H1 (cell line): ENCODE measurements around the gene RRP12. TPM values are rescaled to one million over a fixed set of nuclear protein-coding genes. Genes with fewer than 3 reads are reported as not detected.
A peak's percentile ranks its signal among the peaks of the same experiment; 100 is the strongest.

Experiments
- CTCF ChIA-PET: fragments of 300-600 bp; sonication (Branson Sonifier 250); formaldehyde crosslinking; loops from one replicate; lab custom pipeline; 2021; ENCODE audit not compliant: partially characterized antibody; lab: Charles Lee
- POLR2A ChIA-PET: fragments of 300-600 bp; sonication (Branson Sonifier 250); formaldehyde crosslinking; loops from one replicate; lab custom pipeline; 2021; ENCODE audit warnings: inconsistent platforms; ENCODE audit not compliant: partially characterized antibody; lab: Charles Lee
- DNase-seq, 2 experiments: peaks; one replicate each; pipeline versions ENCODE4 v3.0.0 to v3.0.0-alpha.2; 2010 to 2022; ENCODE audit warnings: low spot score in 2 of 2, low read depth in 1 of 2, mixed read lengths in 1 of 2
- FAIRE-seq: peaks from 2 replicates; lab custom pipeline; 2011; peaks lifted over from hg19 to GRCh38; lab: Jason Lieb, UNC
- H2AFZ ChIP-seq: 2 replicates; pipeline ENCODE4 v1.8.1; 2012; ENCODE audit warnings: low read length, inconsistent platforms
- H2AK5ac ChIP-seq: 2 replicates; pipeline ENCODE4 v1.6.1; 2013; ENCODE audit warnings: low read depth, low read length
- H2BK120ac ChIP-seq: replicated peaks from 2 replicates; pipeline ENCODE3; 2013; ENCODE audit warnings: low read depth, low read length, inconsistent platforms
- H2BK12ac ChIP-seq: 2 replicates; pipeline ENCODE4 v1.6.1; 2013; ENCODE audit warnings: low read depth, low read length
- H2BK15ac ChIP-seq: 2 replicates; pipeline ENCODE4 v1.6.1; 2013; ENCODE audit warnings: low read length
- H2BK20ac ChIP-seq: 2 replicates; pipeline ENCODE4 v1.6.1; 2013; ENCODE audit warnings: low read length
- H2BK5ac ChIP-seq: 2 replicates; pipeline ENCODE4 v1.6.1; 2013; ENCODE audit warnings: low read depth, low read length
- H3K14ac ChIP-seq: 2 replicates; pipeline ENCODE4 v1.6.1; 2013; ENCODE audit warnings: inconsistent platforms; ENCODE audit not compliant: insufficient read length
- H3K18ac ChIP-seq: 2 replicates; pipeline ENCODE4 v1.6.1; 2013; ENCODE audit warnings: low read length; ENCODE audit errors: extremely low read depth
- H3K23ac ChIP-seq: 2 replicates; pipeline ENCODE4 v1.6.1; 2013; ENCODE audit warnings: inconsistent platforms; ENCODE audit not compliant: insufficient read length
- H3K23me2 ChIP-seq: 2 replicates; pipeline ENCODE4 v1.6.1; 2013; ENCODE audit warnings: low read depth, low read length
- H3K27ac ChIP-seq: 2 replicates; pipeline ENCODE4 v1.6.1; 2011; ENCODE audit warnings: low read depth, low read length, inconsistent platforms
- H3K27me3 ChIP-seq, 4 experiments: replicated peaks in 1 of 4; 1 replicate in 1 of 4; 2 replicates in 3 of 4; pipeline versions ENCODE4 v1.6.1 to v1.8.1; 2011 to 2013; ENCODE audit warnings: low read length in 3 of 4, mild to moderate bottlenecking in 3 of 4, inconsistent platforms in 2 of 4, mixed read lengths in 2 of 4, moderate library complexity in 1 of 4; ENCODE audit not compliant: control insufficient read depth in 3 of 4, insufficient read depth in 3 of 4; ENCODE audit errors: extremely low read depth in 1 of 4
- H3K36me3 ChIP-seq, 4 experiments: 2 replicates each; pipeline versions ENCODE4 v1.6.1 to v1.8.1; 2011 to 2013; ENCODE audit warnings: mild to moderate bottlenecking in 4 of 4, low read length in 3 of 4, moderate library complexity in 2 of 4, control low read depth in 1 of 4, inconsistent platforms in 1 of 4; ENCODE audit not compliant: insufficient read depth in 4 of 4, control insufficient read depth in 2 of 4
- H3K4ac ChIP-seq: replicated peaks from 2 replicates; pipeline ENCODE3; 2013; ENCODE audit warnings: low read length, low read depth, mixed read lengths, inconsistent platforms; ENCODE audit not compliant: insufficient read length
- H3K4me1 ChIP-seq, 4 experiments: replicated peaks in 1 of 4; 1 replicate in 1 of 4; 2 replicates in 3 of 4; pipeline versions ENCODE4 v1.6.1 to v1.8.1; 2011 to 2013; ENCODE audit warnings: low read length in 3 of 4, inconsistent platforms in 2 of 4, mixed read lengths in 1 of 4; ENCODE audit not compliant: insufficient read depth in 4 of 4, control insufficient read depth in 3 of 4
- H3K4me2 ChIP-seq, 2 experiments: 2 replicates each; pipeline versions ENCODE4 v1.6.1 to v1.8.1; 2011 to 2013; ENCODE audit warnings: low read depth in 2 of 2, low read length in 2 of 2, control low read depth in 1 of 2, inconsistent platforms in 1 of 2, mild to moderate bottlenecking in 1 of 2; ENCODE audit not compliant: insufficient read depth in 1 of 2
- H3K4me3 ChIP-seq, 4 experiments: fragments of 200-600, 300-600 bp in 1 of 4; sonication (generic), shearing (Covaris generic), sonication (Bioruptor Twin) in 1 of 4; 2 replicates each; pipeline versions ENCODE4 v1.5.1 to v1.8.1; 2011 to 2016; ENCODE audit warnings: low read length in 4 of 4, low read depth in 3 of 4, control low read depth in 2 of 4, inconsistent platforms in 2 of 4, mild to moderate bottlenecking in 2 of 4, mixed read lengths in 1 of 4, moderate library complexity in 1 of 4; ENCODE audit not compliant: insufficient read depth in 2 of 4; ENCODE audit errors: extremely low read depth in 1 of 4
- H3K56ac ChIP-seq: replicated peaks from 2 replicates; pipeline ENCODE3; 2013; ENCODE audit warnings: low read depth, mild to moderate bottlenecking, mixed read lengths, low read length, inconsistent platforms; ENCODE audit not compliant: insufficient read length
- H3K79me1 ChIP-seq: 2 replicates; pipeline ENCODE4 v1.6.1; 2013; ENCODE audit warnings: low read depth, low read length, control low read depth
- H3K79me2 ChIP-seq, 2 experiments: 2 replicates each; pipeline versions ENCODE4 v1.6.1 to v1.8.1; 2012 to 2013; ENCODE audit warnings: low read length in 2 of 2, mild to moderate bottlenecking in 2 of 2, inconsistent platforms in 1 of 2; ENCODE audit not compliant: insufficient read depth in 2 of 2, control insufficient read depth in 1 of 2
- H3K9ac ChIP-seq, 4 experiments: replicated peaks in 1 of 4; 1 replicate in 1 of 4; 2 replicates in 3 of 4; pipeline versions ENCODE4 v1.6.1 to v1.8.1; 2011 to 2013; ENCODE audit warnings: low read depth in 3 of 4, low read length in 3 of 4, control low read depth in 2 of 4, mild to moderate bottlenecking in 2 of 4, moderate library complexity in 2 of 4, inconsistent platforms in 1 of 4; ENCODE audit errors: extremely low read depth in 1 of 4
- H3K9me3 ChIP-seq, 2 experiments: 2 replicates each; pipeline versions ENCODE4 v1.6.1 to v1.8.1; 2012 to 2013; ENCODE audit warnings: mild to moderate bottlenecking in 2 of 2, moderate library complexity in 2 of 2, control low read depth in 1 of 2, inconsistent platforms in 1 of 2, low read depth in 1 of 2, low read length in 1 of 2, mixed read lengths in 1 of 2; ENCODE audit not compliant: insufficient read depth in 2 of 2
- H4K20me1 ChIP-seq, 2 experiments: replicated peaks in 1 of 2; 2 replicates each; pipeline versions ENCODE3 to v1.8.1; 2011 to 2013; ENCODE audit warnings: inconsistent platforms in 2 of 2, low read length in 2 of 2, mild to moderate bottlenecking in 1 of 2; ENCODE audit not compliant: insufficient read depth in 2 of 2, control insufficient read depth in 1 of 2
- H4K5ac ChIP-seq: 2 replicates; pipeline ENCODE4 v1.6.1; 2013; ENCODE audit warnings: low read length, low read depth, mixed read lengths, inconsistent platforms; ENCODE audit not compliant: insufficient read length
- H4K8ac ChIP-seq: 2 replicates; pipeline ENCODE4 v1.8.0; 2013; ENCODE audit warnings: mild to moderate bottlenecking, moderate library complexity, low read length, inconsistent platforms; ENCODE audit not compliant: insufficient read depth; ENCODE audit errors: extremely low read depth
- H4K91ac ChIP-seq: replicated peaks from 2 replicates; pipeline ENCODE3; 2013; ENCODE audit warnings: low read length, mixed read lengths, inconsistent platforms; ENCODE audit not compliant: insufficient read length
- CTCF ChIP-seq, 3 experiments: IDR thresholded peaks; 1 replicate in 2 of 3; 2 replicates in 1 of 3; pipeline versions ENCODE4 v1.5.1 to v1.6.1; 2011; ENCODE audit warnings: low read length in 3 of 3, mild to moderate bottlenecking in 3 of 3, inconsistent platforms in 2 of 3, low read depth in 1 of 3, moderate library complexity in 1 of 3; ENCODE audit not compliant: insufficient read depth in 1 of 3; ENCODE audit errors: control extremely low read depth in 1 of 3
- RXRA ChIP-seq: IDR thresholded peaks from 2 replicates; pipeline ENCODE4 v1.6.1; 2011; ENCODE audit warnings: low read depth, mild to moderate bottlenecking, low read length, moderate library complexity; ENCODE audit not compliant: insufficient read depth
- SIN3A ChIP-seq, 2 experiments: IDR thresholded peaks in 1 of 2; conservative IDR thresholded peaks in 1 of 2; 2 replicates each; pipeline ENCODE4 v1.6.1; 2011 to 2012; ENCODE audit warnings: low read length in 2 of 2, improper control_type of control experiment in 1 of 2, low read depth in 1 of 2, mild to moderate bottlenecking in 1 of 2
- SUZ12 ChIP-seq: fragments of 200-600 bp; sonication (generic); IDR thresholded peaks from 2 replicates; pipeline ENCODE4 v1.6.1; 2012; ENCODE audit warnings: mild to moderate bottlenecking, inconsistent platforms, low read length, moderate library complexity, mixed read lengths
- WGBS, 2 experiments: shearing (Covaris generic) in 1 of 2; methylation state at CpG; one replicate each; pipeline versions ENCODE4 v1.1.6 to v1.1.7; 2013 to 2015; ENCODE audit warnings: low lambda C conversion rate in 2 of 2, mixed read lengths in 2 of 2, inconsistent platforms in 1 of 2, low coverage in 1 of 2, missing lambda C conversion rate in 1 of 2; ENCODE audit not compliant: insufficient replicate concordance in 2 of 2, insufficient coverage in 1 of 2, insufficient read length in 1 of 2; ENCODE audit errors: extremely low coverage in 1 of 2, missing lambda C conversion rate in 1 of 2; 5-methylcytosine and 5-hydroxymethylcytosine counted together
- polyA plus RNA-seq, 7 experiments: library from polyadenylated mRNA; depleted of rRNA in 3 of 7; stranded (reverse) in 5 of 7; unstranded in 2 of 7; fragments of >200 nt in 5 of 7; fragments of 200-250 nt in 2 of 7; gene quantifications; 1 replicate in 5 of 7; 2 replicates in 1 of 7; 4 replicates in 1 of 7; pipeline versions ENCODE4 v1.2.1 to v1.2.3, GENCODE V29; 2011 to 2013; ENCODE audit warnings: missing spikeins in 2 of 7, mixed read lengths in 2 of 7
- total RNA-seq: library from RNA; stranded (reverse); fragmentation: NEBNext Ultra II Directional; extraction: Animal tissue kit (Norgen Biotek cat#: 25700); gene quantifications from 2 replicates; pipeline ENCODE4 v1.2.1, GENCODE V29; 2021
- TF ChIP-seq, protein P1 (sequence below): IDR thresholded peaks from 2 replicates; pipeline ENCODE4 v1.6.1; 2012; ENCODE audit warnings: low read length, inconsistent platforms

RRP12 gene
- total and polyA plus RNA-seq, 2 of the 8 experiments (the other 6 are each of a cell fraction or from before 2014, with no cell fraction given), result 21.0 to 65.8 TPM

DNA sequence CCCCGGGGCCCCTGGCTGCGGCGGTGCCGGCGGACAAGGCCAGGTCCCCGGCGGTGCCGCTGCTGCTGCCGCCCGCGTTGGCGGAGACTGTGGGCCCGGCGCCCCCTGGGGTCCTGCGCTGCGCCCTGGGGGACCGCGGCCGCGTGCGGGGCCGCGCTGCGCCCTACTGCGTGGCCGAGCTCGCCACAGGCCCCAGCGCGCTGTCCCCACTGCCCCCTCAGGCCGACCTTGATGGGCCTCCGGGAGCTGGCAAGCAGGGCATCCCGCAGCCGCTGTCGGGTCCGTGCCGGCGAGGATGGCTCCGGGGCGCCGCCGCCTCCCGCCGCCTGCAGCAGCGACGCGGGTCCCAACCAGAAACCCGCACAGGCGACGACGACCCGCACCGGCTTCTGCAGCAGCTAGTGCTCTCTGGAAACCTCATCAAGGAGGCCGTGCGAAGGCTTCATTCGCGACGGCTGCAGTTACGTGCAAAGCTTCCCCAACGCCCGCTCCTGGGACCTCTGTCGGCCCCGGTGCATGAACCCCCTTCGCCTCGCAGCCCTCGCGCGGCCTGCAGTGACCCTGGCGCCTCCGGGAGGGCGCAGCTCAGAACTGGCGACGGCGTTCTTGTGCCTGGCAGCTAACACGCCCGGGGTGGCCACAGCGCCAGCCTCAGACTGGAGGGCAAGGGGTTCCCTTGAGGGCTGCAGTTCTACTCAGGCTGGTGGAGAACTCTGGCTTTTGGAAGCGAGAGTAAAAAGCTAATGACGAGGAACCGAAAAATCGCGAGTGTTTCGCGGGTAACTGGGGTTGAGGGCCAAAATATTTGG is 81.3 kb downstream of the RRP12 start:
- Histone ChIP-seq H2AFZ (no peak overlapping the region; the same call in 1 of the 2 replicates), H3K9ac (peak overlapping the region; percentile 51 to 99 (median 91); a peak in 5 of 7 replicates), H3K4ac (no peak overlapping the region), H3K9me3 (no peaks in the 10 kb centered on the region), H2BK120ac (no peak overlapping the region), H3K56ac (no peak overlapping the region), H3K4me2 (peak overlapping the region; percentile 87 to 97), H2BK12ac (peak overlapping the region; percentile 88), H4K20me1 (no peaks in the 10 kb centered on the region), H3K27me3 (peaks cover 6 to 23% (median 20%) of the 10 kb centered on the region in 4 experiments), H4K8ac (peak overlapping the region; percentile 80; the same call in 1 of the 2 replicates), H2AK5ac (no peak overlapping the region), H2BK15ac (no peak overlapping the region; the same call in 1 of the 2 replicates), H3K79me1 (no peaks in the 10 kb centered on the region), H3K36me3 (no peaks in the 10 kb centered on the region), H3K4me3 (peak overlapping the region; percentile 45 to 79 (median 70)), H3K79me2 (no peaks in the 10 kb centered on the region), H2BK5ac (peak overlapping the region; percentile 48; the same call in 1 of the 2 replicates), H4K91ac (no peak overlapping the region), H3K14ac (no peak overlapping the region), H2BK20ac (no peak overlapping the region), H3K27ac (no peak overlapping the region; the same call in 1 of the 2 replicates), H3K18ac (peak overlapping the region; percentile 71), H3K4me1 (peaks cover 0 to 15% (median 12%) of the 10 kb centered on the region in 4 experiments; a peak in 6 of 7 replicates), H3K23me2 (peaks cover 19% of the 10 kb centered on the region), H4K5ac (no peak overlapping the region), H3K23ac (no peak overlapping the region)
- POLR2A ChIA-PET, result interaction anchor here (0.7 to 3.4 kb wide), 12 partner anchors 9 to 107 kb away, joined by 3 to 61 read pairs (median 6); partner anchors contain the start of genes ARHGAP19 and FRAT2
- CTCF ChIA-PET, result interaction anchor here (0.7 to 2.5 kb wide), 7 partner anchors 13 to 41 kb away, joined by 3 to 28 read pairs (median 3); no protein-coding TSS in a partner anchor
- WGBS, 2 experiments, result 1% methylated on average over 56 of the region's 83 CpGs; no CpG with 5 or more reads in 1 of the 2 experiments
- DNase-seq, result peak; percentile 36 to 82
- FAIRE-seq, result no peak
- TF ChIP-seq SIN3A (conservative IDR thresholded peaks at IDR 0.05 in 1 of 2, IDR thresholded peaks at IDR 0.05 in 1 of 2; ENCODE audit: low read depth in 1 of 2, low read length in 2 of 2) (no peak; a peak in 1 of 4 replicates), SUZ12 (peak; percentile 4; the same call in 1 of the 2 replicates), CTCF (IDR thresholded peaks at IDR 0.05; ENCODE audit: control extremely low read depth in 1 of 3, insufficient read depth in 1 of 3, low read depth in 1 of 3, low read length in 3 of 3) (peak; percentile 14 to 30 (median 17); a peak in 3 of 4 replicates), RXRA (no peak)
- TF ChIP-seq, protein P1, sequence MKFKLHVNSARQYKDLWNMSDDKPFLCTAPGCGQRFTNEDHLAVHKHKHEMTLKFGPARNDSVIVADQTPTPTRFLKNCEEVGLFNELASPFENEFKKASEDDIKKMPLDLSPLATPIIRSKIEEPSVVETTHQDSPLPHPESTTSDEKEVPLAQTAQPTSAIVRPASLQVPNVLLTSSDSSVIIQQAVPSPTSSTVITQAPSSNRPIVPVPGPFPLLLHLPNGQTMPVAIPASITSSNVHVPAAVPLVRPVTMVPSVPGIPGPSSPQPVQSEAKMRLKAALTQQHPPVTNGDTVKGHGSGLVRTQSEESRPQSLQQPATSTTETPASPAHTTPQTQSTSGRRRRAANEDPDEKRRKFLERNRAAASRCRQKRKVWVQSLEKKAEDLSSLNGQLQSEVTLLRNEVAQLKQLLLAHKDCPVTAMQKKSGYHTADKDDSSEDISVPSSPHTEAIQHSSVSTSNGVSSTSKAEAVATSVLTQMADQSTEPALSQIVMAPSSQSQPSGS, result no peak
